HG02610 (cell line): ENCODE data around the gene LYRM7.
A peak's percentile ranks its signal among the peaks of the same experiment; 100 is the strongest.
"Not testable (repeated sequence)": the region's sequence is repeated elsewhere in the genome, so short reads cannot be mapped to it uniquely, and the experiment has no call there.

Experiments used
- ATAC-seq: cut with Tn5 transposase; IDR thresholded peaks from one replicate; pipeline ENCODE4 v1.9.1; 2021; ENCODE audit warnings: mild to moderate bottlenecking, moderate library complexity; ENCODE audit not compliant: unreplicated experiment

LYRM7 gene

DNA sequence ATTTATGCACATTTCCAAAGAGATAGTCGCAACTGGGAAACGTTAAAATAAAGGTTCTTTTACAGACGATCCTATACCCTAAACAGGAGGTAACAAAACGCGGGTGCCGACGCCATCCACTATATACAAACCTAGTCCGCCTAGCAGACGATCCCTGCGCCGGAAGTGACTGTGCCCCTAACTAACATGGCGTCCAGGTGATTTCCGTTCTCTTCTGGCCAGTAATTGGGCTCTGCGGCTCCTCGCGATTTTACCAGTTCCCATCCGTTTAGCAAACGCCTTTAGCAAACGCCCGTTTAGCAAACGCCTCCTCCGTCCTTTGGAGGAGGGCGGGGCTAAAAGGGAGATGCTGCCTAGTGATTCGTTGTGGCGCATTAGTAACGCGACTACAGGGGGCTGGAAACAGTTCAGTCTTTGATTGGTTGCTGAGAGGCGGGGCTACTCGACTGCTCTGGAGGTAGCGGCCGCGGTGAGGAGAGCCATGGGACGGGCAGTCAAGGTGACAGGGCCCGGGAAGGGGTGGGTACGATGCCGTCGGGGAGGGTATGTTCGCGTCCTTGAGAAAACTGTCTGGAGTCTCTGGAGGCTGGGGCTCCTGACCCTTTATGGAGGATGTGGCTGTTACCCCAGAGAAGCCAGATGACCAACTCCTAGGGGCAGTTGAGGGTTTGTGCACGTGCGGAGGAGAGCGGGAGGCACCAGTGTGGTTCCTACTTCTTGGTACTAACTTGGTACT lies at the start of gene LYRM7:
Gene LYRM7 (plus strand): TSS at position 405 of the 736 bp plus-strand sequence. CDS start 77 bp downstream, at position 482.
- peak; percentile 98 for ATAC-seq

DNA sequence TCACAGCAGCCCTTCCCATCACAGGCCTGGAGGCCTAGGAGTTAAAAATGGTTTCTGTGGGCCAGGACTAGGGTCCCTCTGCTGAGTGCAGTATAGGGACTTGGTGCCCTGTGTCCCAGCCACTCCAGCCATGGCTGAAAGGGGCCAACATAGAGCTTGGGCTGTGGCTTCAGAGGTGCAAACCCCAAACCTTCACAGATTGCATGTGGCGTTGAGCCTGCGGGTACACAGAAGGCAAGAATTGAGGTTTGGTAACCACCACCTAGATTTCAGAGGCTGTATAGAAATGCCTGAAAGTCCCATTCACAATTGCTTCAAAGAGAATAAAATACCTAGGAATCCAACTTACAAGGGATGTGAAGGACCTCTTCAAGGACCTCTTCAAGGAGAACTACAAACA lies 43.5 kb upstream of the LYRM7 start:
- ATAC-seq: not testable (repeated sequence)

GRCh38 chr5:131129306-131129705 lies 41.4 kb upstream of the LYRM7 start:
- no peak for ATAC-seq

DNA sequence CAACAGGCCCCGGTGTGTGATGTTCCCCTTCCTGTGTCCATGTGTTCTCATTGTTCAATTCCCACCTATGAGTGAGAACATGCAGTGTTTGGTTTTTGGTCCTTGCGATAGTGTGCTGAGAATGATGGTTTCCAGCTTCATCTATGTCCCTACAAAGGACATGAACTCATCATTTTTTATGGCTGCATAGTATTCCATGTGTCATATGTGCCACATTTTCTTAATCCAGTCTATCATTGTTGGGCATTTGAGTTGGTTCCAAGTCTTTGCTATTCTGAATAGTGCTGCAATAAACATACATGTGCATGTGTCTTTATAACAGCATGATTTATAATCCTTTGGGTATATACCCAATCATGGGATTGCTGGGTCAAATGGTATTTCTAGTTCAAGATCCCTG lies 37.7 kb upstream of the LYRM7 start:
- ATAC-seq: not testable (repeated sequence)

DNA sequence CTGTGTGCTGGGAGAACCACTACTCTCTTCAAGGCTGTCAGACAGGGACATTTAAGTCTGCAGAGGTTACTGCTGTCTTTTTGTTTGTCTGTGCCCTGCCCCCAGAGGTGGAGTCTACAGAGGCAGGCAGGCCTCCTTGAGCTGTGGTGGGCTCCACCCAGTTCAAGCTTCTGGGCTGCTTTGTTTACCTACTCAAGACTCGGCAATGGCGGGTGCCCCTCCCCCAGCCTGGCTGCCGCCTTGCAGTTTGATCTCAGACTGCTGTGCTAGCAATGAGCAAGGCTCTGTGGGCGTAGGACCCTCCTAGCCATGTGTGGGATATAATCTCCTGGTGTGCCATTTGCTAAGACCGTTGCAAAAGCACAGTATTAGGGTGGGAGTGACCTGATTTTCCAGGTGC lies 32.3 kb upstream of the LYRM7 start:
- ATAC-seq: not testable (repeated sequence)

DNA sequence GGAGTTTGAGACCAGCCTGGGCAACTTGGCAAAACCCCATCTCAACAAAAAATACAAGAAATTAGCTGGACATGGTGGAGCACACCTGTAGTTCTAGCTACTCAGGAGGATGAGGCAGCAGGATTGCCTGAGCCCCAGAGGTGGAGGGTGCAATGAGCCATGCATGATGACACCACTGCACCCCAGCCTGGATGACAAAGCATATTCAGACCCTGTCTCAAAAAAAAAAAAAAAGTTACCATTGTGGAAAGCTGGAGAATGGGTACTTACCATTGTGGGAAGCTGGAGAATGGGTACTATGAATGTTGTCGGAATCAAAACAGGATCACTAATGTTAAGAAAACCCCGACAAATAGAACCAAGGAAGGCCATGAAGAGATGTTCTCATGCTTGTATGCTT lies 31.4 kb upstream of the LYRM7 start:
- no peak for ATAC-seq

DNA sequence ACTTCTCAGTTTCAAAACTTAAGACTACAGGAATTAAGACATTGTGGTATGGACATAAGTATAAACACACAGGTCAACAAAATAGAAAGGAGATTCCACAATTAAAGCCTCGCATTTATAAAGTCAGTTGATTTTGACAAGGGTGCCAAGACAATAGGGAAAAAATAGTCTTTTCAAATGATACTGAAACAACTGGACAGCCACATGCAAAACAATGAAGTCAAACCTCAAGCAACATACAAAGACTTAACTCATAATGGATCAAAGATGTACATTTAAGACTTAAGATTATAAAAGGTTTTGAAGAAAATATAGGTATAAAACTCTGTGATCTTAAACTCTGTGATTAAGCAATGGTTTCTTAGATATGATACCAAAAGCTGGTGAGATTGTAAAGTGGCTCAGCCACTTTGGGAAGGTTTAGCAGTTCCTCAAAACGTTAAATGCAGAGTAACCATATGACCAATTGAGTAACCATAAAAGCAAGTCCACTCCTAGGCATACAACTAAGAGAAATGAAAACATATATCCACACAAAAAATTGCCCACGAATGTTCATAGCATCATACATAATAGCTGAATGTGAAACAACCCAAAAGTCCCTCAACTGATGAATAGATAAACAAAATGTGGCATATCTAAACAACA lies 27.6 kb upstream of the LYRM7 start:
- ATAC-seq: no peak

DNA sequence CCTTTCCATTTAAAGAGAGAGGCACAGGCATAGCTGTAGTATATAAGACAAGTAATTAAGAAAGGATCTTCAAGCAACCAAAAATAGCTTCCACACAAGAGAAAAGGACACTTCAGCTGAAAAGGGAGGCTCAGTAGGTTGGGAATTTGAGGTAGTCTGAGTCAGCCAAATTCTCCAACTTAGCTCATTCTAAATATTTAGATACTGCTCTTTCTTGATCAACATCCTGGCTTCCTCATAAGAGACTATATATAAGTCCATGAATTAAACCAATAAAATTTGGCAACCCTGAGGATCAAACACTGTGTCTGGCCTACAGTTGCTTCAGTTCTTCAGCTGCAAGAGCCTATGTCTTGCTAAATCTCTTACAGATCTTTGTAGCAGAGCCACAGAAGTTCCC lies 23.5 kb upstream of the LYRM7 start:
- no peak for ATAC-seq

DNA sequence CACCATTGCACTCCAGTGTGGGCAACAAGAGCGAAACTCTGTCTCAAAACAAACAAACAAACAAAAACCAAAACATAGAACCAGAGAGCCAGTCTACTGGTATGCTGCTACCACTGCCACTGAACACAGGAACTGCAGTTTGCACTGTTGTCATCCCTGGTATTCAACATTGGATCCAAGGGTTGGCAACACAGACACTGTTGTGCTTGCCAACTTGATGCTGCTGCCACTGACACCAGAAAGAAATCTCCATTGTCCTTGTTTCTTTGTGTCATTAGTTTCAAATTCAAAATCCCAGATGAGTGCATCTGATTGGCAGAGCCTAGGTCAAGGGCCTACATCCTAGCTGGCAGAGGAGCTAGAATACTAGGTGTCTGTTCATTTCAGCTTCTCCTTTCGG lies 21.9 kb upstream of the LYRM7 start:
- no peak for ATAC-seq

DNA sequence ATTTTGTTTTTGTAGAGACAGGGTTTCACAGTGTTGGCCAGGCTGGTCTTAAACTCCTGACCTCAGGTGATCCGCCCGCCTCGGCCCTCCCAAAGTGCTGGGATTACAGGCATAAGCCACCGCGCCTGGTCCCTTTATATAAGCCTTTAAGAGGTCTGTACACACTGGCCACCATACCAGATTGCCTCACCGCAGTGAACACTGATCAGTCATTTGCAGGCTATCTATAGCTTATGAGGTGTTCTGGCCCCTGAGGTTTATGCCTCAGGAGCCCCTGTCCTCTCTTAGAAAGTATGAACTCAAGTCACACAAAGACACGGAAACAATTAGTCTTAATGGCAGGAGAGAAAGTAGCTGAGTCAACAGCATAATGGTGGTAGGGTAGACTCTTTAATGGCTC lies 20.3 kb upstream of the LYRM7 start:
- no peak for ATAC-seq

- ATAC-seq: no peak
Observed at GRCh38 chr5:131151216-131151615, 19.5 kb upstream of the LYRM7 start.

DNA sequence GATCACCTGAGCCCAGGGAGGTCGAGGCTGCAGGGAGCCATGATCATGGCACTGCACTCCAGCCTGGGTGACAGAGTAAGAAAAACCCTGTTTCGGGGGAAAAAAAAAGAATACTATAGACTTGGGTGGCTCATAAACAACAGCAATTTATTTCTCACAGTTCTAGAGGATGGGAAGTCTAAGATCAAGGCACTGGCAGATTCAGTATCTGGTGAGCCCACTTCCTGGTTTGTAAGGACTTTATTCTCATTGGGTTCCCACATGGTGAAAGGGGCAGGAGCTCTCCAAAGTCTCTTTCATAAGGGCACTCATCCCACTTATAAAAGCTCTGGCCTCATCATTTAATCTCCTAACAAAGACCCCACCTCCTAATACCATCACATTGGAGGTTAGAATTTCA lies 14.4 kb upstream of the LYRM7 start:
- no peak for ATAC-seq

DNA sequence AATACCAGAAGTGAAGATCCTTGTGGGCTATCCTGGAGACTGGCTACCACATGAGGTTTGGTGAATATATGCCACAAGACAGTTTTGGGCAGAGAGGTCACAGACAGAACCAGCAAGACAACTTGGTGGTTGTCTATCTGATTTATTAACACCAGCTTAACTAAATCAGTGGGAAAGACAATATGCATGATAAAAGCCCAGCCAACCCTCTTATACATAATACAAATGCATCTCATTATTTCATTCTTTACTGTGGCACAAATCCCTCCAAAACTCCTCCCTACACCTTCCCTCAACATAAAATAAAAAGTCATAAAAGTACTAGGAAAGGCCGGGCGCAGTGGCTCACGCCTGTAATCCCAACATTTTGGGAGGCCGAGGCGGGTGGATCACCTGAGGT lies 13.8 kb upstream of the LYRM7 start:
- ATAC-seq: no peak

GRCh38 chr5:131160134-131160533 lies 10.6 kb upstream of the LYRM7 start:
- ATAC-seq: no peak

DNA sequence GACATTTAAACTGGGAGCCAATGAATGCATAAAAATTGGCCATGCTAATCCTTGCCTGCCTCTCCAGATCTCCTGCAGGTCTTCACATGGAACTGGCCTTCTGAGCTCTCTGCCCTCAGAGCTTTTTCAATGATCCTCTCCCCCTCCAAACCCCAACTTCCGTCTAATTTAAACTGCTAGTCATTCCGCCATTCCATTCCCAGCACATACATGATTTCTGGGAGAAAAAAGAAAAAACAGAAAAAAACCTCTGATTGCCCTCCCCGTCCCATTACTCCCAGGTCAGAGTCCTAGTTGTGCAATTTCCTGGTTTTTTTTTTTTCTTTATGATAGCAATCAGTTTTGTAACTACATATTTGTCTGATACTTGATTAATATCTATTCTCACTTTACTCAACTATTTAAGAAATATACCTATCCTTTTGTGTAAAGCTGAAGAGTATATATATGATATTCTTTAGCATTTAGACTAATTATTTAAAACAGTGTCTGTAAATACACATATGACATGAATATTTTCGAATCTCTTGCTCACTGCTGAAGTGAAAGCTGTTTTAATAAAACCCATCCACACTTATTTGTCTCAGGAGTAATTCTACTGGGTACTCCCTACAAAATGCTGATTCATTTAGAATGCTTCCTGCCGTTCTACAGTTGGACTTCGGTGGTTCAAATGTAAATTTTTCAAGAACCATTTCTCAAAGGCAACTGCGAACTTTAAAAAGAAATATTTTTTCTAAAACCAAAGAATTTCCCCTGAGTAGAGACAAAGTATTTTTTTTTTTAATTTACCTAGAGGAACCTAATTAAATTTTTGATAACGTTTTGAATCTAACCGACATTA lies 7.2 kb upstream of the LYRM7 start:
- ATAC-seq: no peak

GRCh38 chr5:131164191-131165118 lies 6.3 kb upstream of the LYRM7 start:
- peak; percentile 68 for ATAC-seq

DNA sequence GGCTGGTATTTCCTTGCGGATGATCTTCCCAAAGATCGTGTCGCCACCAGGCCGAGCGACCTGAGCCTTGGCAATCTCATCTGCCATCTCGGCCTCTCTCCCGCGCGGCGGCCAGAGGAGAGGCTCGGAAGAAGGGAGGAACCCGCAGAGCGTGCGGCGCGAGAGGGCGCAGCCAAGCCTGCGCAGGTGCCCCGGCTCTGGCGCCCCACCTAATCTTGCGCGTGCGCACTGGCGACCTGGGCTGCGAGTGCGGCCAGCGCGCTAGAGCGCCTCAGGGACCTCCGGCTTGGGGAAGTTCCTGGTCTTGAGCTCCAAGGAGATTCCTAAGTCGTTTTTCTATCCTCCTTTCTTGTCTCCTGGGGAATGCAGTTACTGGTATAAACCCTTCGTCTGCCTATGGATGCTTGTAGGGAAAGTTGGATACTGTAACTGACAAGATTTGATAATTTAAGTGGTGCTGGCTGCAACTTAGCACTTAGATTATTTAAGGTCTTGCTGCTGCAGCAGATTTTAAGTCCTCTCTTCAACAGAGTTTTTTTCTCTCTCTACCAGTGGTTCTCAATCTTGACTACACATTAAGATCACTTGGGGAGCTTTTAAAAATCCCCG lies 5.5 kb upstream of the LYRM7 start, which contains the start of gene HINT1:
Gene HINT1 (minus strand): TSS at position 138 of the 609 bp plus-strand sequence. CDS start 51 bp downstream, at position 87.
- peak; percentile 84 for ATAC-seq

- ATAC-seq: no peak
Observed at GRCh38 chr5:131167615-131168014, 3.1 kb upstream of the LYRM7 start.

GRCh38 chr5:131169810-131170539 lies 769 bp upstream of the LYRM7 start:
- ATAC-seq: no peak
